Germinal center (tissue), 1 donor: Measurements from ENCODE around the gene SCFD2.
"Not testable (repeated sequence)": the region's sequence is repeated elsewhere in the genome, so short reads cannot be mapped to it uniquely, and the experiment has no call there.

Source experiments
- DNase-seq: peaks from one replicate; pipeline ENCODE4 v3.0.0; 2012; ENCODE audit warnings: mixed read lengths, low spot score

The SCFD2 gene

DNA sequence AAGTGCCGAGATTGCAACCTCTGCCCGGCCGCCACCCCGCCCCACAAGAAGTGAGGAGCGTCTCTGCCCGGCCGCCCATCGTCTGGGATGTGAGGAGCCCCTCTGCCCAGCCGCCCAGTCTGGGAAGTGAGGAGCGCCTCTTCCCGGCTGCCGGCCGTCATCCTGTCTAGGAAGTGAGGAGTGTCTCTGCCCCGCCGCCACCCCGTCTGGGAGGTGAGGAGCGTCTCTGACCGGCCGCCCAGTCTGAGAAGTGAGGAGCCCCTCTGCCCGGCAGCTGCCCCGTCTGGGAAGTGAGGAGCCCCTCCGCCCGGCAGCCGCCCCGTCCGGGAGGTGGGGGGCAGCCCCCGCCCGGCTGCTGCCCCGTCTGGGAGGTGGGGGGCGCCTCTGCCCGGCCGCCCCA lies 226.6 kb downstream of the SCFD2 start:
- not testable (repeated sequence) for DNase-seq

DNA sequence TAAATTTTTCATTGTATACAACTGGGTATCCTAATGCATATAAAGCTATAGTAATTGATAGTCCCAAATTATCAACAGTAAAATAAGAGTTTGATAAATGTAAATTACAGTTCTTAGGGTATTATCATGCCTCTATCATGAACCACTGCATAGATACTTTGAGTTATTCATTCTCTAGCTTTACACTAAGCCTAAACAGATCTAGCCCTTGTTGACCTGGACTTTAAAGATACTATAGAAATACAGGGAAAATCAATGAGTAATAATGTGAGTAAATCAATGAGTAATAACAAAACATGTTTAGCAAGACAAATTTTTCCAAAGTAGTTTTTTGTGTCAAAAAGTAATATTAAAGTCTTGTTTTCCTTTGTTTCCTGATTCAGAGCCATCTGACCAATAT lies 228.4 kb downstream of the SCFD2 start:
- DNase-seq = no peak

DNA sequence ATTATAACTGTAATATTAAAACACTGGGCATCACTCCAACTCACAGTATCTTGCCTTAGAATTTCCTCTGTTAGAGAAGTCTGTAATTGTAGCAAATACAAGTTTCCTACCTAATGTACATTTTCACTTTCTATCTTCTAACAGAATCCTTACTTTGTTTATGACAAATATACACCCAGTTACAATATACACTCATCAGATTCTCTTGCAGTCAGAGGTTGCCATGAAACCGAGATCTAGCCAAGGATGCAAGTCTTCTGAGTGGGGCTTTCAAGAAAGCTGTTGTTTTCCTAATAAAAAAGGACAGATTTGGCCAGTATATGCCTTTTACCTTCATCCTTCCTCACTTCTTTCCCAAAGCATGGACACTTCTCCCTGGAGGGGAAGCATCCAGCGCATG lies 228.9 kb downstream of the SCFD2 start:
- no peak for DNase-seq

DNA sequence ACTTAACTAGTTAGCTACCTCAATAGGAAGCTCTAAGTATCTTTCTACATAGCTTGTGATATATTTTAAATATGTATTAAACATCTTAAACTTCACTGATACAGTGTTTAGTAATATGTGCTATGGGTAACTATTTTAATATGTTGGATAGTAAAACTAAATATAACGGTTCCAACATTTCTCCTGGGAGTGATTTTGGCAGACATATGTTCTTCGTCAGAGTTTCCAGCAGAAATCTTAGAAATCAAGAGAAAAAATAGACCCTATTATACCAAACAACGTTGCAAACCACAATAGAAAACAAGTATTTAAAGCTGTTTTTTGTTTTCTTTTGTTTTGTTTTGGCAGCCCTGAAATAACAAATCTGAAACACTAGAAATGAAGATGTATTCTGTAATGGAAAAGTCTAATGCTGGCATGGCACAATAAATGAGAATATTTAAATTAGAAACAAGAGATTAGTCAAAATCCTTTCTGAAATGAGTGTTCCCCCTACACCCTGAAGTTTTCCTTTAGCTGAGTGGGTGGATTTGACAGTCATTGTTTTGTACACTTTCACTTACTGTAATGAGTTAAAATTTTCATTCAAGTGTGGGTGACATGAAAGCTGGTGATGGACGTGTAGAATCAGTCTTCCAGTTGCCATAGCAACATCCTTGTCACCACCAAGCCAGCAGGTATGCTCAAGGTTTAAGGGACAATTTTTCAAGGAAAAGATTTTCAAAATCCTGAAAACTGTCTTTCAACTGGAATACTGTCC lies 233.5 kb downstream of the SCFD2 start:
- no peak for DNase-seq

DNA sequence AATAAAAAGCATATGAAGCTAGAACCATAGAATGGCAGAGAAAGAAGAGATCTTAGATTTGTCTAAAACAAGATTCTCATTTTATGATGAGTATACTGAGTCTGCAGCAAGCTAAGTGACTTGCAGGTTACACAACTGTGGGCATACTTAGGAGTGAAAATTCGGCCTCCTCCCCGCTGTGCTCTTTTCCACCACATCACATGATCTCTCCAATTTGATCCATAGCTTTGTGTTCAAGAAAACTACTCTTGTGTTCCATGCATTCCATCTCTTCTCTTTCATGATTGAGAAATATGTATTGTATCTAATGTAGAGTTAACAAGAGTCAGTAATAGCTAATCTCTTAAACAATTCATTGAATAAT lies 234.3 kb downstream of the SCFD2 start:
- DNase-seq = no peak

DNA sequence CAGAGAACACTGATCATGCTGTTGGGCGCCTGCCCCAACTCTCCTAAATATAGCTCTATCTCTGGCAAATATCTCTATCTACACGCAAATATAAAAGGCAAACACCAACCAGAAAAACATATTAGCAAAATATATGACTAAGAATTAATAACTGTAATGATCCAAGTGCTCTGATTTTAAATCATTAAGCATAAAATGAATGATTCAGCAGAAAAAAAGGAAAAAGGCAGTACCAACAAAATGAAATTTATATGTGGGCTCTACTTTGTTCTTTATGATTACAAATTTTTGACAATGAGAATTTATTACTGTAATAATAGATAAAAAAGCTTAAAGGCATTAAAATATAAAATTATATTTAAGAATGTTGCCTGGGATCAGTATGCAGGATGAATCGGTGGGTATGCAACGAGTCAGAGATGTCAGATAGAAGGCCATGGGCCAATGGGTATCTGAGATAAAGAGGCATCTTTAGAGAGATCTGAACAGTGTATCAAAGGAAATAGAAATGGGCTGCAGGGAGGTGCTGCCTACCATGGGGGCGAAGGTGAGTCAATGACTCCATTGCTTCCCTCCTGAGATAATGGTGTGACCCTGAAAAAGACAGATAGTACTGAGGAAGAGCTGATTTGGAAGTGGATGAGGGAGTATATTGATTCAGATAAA lies 234.8 kb downstream of the SCFD2 start:
- DNase-seq = no peak

DNA sequence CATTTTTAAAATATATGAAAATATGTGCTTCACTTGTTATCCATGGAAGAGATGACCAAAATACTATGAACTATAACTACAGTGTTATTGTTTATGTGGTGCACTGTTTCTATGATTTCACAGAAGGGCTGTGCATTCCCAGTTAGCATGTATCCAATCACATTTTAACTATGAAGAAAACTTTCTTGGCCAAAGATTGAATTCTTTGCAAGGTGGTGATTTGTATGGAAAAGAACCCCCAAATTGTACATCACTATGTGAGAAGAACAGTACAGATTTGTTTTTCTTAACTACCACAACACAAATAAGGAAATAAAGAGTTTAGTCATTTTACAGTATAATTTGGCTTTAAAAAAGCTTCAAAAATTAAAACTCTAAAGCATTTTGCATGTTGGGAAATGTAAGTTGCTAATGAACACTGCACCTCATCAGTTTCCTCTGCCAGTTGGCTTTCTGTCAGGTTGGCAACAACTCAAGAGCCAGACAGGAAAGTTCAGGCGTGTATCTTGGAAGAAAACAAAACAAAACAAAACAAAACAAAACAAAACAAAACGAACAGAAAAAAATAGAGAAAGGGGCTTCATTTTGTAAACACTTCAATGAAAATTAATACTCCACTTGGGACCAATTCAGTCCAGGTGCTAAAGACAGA lies 237.0 kb downstream of the SCFD2 start:
- DNase-seq = no peak

DNA sequence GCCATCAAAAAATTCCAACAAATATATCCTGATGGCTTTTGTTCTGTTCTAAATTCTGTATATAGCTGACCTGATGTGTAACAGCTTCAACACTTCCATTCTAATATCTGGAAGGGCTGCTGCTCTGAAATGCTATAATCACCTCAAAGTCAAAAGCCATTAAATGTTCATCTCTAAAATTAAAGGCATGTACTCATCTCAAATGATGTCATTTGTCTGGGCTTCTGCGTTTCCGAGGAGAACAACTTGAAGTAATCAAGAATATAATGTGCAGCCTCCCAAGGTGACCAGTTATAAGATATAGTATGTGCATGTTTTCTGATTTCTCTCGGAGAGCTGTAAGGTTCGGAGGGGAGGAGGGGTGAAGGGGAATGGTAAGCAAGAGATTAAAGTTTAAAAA lies 237.6 kb downstream of the SCFD2 start:
- no peak for DNase-seq

- DNase-seq = no peak
These were observed 238.5 kb downstream of the SCFD2 start for GRCh38 chr4:53127365-53127764.

- DNase-seq = no peak
These were observed 239.8 kb downstream of the SCFD2 start for GRCh38 chr4:53126099-53126498.

DNA sequence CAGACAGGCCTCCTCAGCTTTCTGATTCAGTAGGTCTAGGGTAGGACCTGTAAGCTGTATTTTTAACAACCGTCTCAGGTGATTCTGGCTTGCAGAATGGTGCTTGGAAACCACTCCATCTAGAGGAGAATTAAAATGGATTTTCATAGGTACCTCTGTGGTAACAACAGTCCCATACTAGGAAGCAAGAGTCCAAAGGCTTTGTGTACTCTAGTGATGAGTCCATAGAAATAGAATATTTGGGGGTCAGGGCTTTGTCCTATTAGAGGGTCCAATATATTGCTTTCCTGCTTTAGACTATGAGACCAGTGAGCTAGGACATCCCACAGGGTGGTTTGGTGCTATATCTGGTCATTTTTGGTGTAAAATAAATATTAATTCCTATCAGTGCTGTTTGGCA lies 242.0 kb downstream of the SCFD2 start:
- no peak for DNase-seq

- no peak for DNase-seq
These were observed 242.7 kb downstream of the SCFD2 start for GRCh38 chr4:53123171-53123570.

DNA sequence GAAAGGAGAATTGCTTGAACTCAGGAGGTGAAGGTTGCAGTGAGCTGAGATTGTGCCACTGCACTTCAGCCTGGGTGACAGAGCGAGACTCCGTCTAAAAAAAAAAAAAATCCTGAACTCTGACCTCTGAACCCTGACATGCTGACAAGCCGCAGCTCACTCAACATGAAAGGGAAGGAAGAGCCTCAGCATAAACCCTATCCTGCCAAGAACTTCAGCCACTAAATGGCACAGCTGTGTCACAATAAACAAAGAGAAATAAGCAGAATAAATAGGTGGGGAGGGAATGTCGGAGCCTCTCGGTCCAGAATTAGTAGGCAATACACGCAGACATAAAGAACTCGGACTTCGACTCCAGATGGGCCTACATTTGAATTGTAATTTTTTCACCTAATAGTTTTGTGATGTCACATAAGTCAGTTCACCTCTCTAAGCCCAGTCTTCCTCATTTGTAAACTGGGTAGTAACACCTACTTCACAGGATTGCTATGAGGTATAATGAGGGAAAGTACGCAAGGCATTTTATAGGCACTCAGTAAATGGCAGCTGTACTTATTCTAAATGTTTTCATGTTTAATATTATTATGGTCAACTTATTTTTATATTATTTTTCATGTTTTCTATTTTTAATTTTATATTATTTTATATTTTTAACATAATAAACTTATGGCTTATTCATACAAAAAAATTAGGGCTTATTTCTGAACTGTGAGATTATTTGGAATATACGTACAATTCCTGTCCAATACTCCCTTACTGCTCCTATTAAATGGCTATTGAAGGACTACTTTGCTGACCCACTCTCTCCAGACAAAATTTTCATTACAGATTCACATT lies 243.4 kb downstream of the SCFD2 start:
- DNase-seq = no peak

GRCh38 chr4:53121264-53121865 lies 244.5 kb downstream of the SCFD2 start:
- no peak for DNase-seq

- DNase-seq = no peak
These were observed 245.1 kb downstream of the SCFD2 start for GRCh38 chr4:53120778-53121177.

DNA sequence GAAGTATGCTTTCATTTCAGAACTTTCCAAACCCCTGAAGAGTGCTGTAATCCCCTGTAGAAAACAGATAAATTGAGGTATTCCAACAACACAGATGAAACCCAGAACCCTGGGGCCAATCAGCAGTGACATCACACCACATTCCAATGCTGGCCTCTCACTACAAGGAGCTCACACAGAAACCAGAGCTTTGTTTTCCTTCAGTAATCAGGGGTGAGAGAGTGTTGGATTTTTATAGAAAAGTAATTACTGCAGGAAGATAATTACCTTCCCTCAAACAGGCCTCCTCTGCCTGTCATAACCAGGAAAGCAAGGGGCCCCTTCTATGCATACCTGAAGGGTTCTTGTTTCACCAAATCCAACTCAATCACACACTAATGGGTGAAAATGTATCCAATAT lies 246.2 kb downstream of the SCFD2 start:
- no peak for DNase-seq

DNA sequence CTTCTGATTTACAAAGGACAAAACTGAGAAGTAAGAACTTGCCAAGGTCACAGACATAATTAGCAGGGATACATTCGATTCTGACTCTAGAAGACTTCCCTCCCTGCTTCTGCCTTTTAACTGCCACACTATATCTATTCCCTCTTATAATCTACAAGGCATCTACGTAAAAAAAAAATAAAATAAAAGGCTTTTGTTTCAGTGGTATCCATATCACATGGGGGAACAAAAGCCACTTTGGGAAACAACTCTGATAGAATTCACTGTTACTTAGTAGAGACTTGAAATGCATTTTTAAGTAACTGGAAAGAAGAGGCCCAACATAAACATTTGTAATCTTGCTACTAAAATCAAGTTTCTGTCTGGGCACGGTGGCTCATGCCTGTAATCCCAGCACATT lies 247.2 kb downstream of the SCFD2 start:
- no peak for DNase-seq

- no peak for DNase-seq
These were observed 248.9 kb downstream of the SCFD2 start for GRCh38 chr4:53116954-53117353.

- no peak for DNase-seq
These were observed 252.2 kb downstream of the SCFD2 start for GRCh38 chr4:53113431-53114225.

DNA sequence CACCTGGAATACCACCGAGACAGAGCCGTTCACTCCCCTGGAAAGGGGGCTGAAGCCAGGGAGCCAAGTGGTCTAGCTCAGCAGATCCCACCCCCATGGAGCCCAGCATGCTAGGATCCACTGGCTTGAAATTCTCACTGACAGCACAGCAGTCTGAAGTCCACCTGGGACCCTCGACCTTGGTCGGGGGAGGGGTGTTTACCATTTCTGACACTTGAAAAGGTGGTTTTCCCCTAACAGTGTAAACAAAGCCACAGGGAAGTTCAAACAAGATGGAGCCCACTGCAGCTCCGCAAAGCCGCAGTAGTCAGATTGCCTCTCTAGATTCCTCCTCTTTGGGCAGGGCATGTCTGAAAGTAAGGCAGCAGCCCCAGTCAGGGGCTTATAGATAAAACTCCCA lies 260.5 kb downstream of the SCFD2 start:
- no peak for DNase-seq

DNA sequence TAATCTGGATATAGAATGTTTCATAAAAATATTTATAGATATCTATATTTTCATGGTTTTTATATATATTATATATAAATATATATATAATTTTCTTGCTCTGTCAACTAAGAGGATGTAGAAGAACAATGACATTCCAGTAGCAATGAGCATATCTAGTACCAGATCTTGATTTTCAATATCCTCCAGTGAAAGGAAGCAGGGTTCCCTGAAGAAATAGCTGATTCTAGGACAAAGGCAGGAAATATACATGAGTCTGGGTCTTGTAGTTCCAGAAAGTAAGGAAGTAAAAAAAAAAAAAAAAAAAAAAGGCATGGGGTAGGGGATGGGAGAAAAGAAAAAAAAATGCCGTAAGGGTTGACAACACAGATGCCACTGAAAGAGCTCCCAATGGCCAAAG lies 262.4 kb downstream of the SCFD2 start:
- DNase-seq = no peak
